Measurements from ENCODE around the gene POLD2. TPM values are rescaled to one million over a fixed set of nuclear protein-coding genes. Genes with fewer than 3 reads are reported as not detected.
A peak's percentile ranks its signal among the peaks of the same experiment; 100 is the strongest.

The POLD2 gene
- total and polyA plus RNA-seq, 8 donors: 68.3 to 116 (median 111) TPM

DNA sequence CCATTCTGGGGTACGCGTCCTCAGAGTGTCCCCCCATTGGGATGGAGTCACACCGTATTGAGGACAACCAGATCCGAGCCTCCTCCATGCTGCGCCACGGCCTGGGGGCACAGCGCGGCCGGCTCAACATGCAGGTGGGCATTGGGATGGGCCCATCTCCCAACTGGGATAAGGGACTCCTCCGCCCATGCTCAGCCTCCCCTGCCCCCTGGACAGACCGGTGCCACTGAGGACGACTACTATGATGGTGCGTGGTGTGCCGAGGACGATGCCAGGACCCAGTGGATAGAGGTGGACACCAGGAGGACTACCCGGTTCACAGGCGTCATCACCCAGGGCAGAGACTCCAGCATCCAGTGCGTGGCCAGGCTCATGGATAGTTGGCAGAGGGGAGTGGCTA lies 13.4 kb downstream of the POLD2 start:
- ATAC-seq: no peak
- H3K27ac ChIP-seq: no peak overlapping the region
- intact Hi-C loops (cut with DNase I): no loop called here
- no peaks in the 10 kb centered on the region for H3K9me3 ChIP-seq
- peaks cover 0 to 2% of the 10 kb centered on the region in 2 donors for H3K4me1 ChIP-seq
- H3K4me3 ChIP-seq: no peak overlapping the region
- H3K27me3 ChIP-seq: peaks cover 0 to 14% of the 10 kb centered on the region in 2 donors
- H3K36me3 ChIP-seq: peaks cover 0 to 66% of the 10 kb centered on the region in 2 donors
- peak in 1 of 4 donors; percentile 52 for DNase-seq
- TF ChIP-seq, protein P1, sequence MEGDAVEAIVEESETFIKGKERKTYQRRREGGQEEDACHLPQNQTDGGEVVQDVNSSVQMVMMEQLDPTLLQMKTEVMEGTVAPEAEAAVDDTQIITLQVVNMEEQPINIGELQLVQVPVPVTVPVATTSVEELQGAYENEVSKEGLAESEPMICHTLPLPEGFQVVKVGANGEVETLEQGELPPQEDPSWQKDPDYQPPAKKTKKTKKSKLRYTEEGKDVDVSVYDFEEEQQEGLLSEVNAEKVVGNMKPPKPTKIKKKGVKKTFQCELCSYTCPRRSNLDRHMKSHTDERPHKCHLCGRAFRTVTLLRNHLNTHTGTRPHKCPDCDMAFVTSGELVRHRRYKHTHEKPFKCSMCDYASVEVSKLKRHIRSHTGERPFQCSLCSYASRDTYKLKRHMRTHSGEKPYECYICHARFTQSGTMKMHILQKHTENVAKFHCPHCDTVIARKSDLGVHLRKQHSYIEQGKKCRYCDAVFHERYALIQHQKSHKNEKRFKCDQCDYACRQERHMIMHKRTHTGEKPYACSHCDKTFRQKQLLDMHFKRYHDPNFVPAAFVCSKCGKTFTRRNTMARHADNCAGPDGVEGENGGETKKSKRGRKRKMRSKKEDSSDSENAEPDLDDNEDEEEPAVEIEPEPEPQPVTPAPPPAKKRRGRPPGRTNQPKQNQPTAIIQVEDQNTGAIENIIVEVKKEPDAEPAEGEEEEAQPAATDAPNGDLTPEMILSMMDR (IDR thresholded peaks at IDR 0.05): no peak

DNA sequence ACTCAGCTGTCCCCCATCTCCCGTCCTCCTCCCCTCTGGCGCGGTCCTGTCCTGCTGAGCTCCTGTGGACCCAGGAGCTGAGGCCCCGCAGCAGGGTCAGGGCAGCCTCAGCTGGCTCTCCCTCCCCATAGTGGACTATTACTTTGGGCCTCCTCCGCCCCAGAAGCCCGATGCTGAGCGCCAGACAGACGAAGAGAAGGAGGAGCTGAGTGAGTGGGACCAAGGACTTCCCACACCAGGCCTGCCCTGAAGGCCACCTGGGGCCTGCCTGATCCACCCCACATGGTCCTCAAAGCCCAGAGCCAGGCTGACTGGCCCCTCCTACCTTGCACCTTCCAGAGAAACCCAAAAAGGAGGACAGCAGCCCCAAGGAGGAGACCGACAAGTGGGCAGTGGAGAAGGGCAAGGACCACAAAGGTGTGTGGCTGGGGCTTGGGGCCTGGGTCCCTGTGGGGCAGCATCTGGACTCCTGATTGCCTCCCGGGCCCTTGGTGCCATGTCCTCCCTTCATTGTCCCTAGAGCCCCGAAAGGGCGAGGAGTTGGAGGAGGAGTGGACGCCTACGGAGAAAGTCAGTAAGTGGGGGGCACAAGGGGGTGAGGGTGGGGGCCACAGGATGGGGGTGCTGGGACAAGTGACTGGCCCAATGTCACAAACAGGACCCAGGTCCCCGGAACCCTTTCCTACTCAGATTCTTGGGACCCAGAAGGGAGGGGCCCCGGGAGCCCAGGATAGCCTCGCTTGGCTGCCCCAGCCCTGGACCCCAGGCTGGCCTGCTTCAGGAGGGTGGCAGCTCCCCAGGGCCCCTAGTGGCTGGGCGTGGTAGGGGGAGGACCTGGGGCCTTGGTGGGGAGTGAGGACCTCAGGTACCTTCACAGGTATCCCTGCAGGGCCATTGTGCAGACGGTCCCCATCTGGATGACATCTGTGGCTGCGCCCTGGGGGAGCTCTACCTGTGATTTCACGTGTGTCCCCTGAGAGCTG lies 14.3 kb downstream of the POLD2 start:
- H3K27ac ChIP-seq: no peak overlapping the region
- peak in 1 of 4 donors; percentile 67 for DNase-seq

GRCh38 chr7:44107961-44108767 lies 15.2 kb downstream of the POLD2 start:
- Histone ChIP-seq H3K4me3 (no peak overlapping the region), H3K27ac (no peak overlapping the region), H3K4me1 (peaks cover 0 to 7% of the 10 kb centered on the region in 2 donors), H3K36me3 (peaks cover 0 to 51% of the 10 kb centered on the region in 2 donors), H3K9me3 (no peaks in the 10 kb centered on the region), H3K27me3 (peaks cover 0 to 32% of the 10 kb centered on the region in 2 donors)
- DNase-seq (no peak), ATAC-seq (no peak)
- TF ChIP-seq, protein P1 (IDR thresholded peaks at IDR 0.05): no peak
- intact Hi-C loops (cut with DNase I): no loop called here

More for the DNA sequence above, 14.3 kb downstream of the POLD2 start:
- peaks cover 0 to 7% of the 10 kb centered on the region in 2 donors for H3K4me1 ChIP-seq
- TF ChIP-seq, protein P1 (IDR thresholded peaks at IDR 0.05): no peak
- no peaks in the 10 kb centered on the region for H3K9me3 ChIP-seq
- ATAC-seq: no peak
- intact Hi-C loops (cut with DNase I): no loop called here
- H3K27me3 ChIP-seq: peaks cover 0 to 23% of the 10 kb centered on the region in 2 donors
- no peak overlapping the region for H3K4me3 ChIP-seq
- peaks cover 0 to 57% of the 10 kb centered on the region in 2 donors for H3K36me3 ChIP-seq

DNA sequence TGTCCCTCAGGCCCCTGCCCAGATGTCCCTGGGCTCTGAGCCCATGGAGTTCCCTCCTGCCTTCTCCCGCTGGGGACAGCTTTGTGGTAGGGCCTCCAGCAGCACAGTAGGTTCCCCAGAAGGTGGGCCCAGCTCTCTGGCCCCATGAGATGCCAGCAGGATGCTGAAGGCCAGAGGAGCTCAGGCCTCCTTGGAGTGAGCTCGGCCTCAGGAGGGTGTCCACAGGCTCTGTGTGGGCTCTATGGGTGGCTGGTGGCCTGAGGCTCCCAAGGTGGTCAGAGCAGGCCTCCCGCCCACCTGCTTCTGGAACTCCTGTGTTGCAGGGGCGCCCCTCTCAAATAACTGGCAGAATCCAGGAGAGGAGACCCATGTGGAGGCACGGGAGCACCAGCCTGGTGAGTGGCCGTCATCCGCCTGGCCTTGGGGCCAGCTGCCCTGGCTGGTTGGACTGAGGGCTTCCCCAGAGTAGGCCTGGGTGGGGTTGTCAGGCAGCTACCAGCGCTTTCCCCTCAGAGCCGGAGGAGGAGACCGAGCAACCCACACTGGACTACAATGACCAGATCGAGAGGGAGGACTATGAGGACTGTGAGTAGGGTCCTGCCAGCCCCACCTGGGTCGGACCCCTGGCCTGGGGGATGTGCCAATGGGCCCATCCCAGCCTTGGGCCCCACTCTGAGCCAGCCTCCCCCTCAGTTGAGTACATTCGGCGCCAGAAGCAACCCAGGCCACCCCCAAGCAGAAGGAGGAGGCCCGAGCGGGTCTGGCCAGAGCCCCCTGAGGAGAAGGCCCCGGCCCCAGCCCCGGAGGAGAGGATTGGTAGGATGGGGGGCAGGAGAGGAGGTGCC lies 16.0 kb downstream of the POLD2 start:
- H3K27me3 ChIP-seq: peaks cover 0 to 40% of the 10 kb centered on the region in 2 donors
- TF ChIP-seq, protein P1 (IDR thresholded peaks at IDR 0.05): no peak
- intact Hi-C loops (cut with DNase I): no loop called here
- peaks cover 0 to 42% of the 10 kb centered on the region in 2 donors for H3K36me3 ChIP-seq
- ATAC-seq: no peak
- H3K9me3 ChIP-seq: no peaks in the 10 kb centered on the region
- peaks cover 0 to 7% of the 10 kb centered on the region in 2 donors for H3K4me1 ChIP-seq
- H3K4me3 ChIP-seq: no peak overlapping the region
- no peak for DNase-seq
- no peak overlapping the region for H3K27ac ChIP-seq

Measured in left lung (tissue), 10 donors.